HCT116 (cell line): Measurements from ENCODE around the gene WNT1. TPM values are rescaled to one million over a fixed set of nuclear protein-coding genes. Genes with fewer than 3 reads are reported as not detected.

Experiments
- ATAC-seq: fragments of 200-7000 bp; cut with Tn5 transposase; 2 replicates; pipeline ENCODE4 v1.9.1; 2020; ENCODE audit warnings: mild to moderate bottlenecking, moderate library complexity
- BruUV-seq: library from RNA; stranded (reverse); fragments of 400-500 nt; replicated peaks from 2 replicates; lab custom pipeline; 2021; lab: Mats Ljungman, UMichigan
- CTCF ChIA-PET: fragments of 300-600 bp; sonication (Branson Sonifier 250); formaldehyde crosslinking; loops from one replicate; lab custom pipeline; 2021; ENCODE audit warnings: antibody characterized with exemption; lab: Charles Lee
- POLR2A ChIA-PET: fragments of 300-600, 350-600 bp; sonication (Branson Sonifier 250); formaldehyde crosslinking; loops from one replicate; lab custom pipeline; 2021; ENCODE audit warnings: antibody characterized with exemption; lab: Charles Lee
- RAD21 ChIA-PET, 2 experiments: fragments of 300-600 bp; sonication (Branson Sonifier 250); formaldehyde crosslinking; loops; one replicate each; lab custom pipeline; 2023; ENCODE audit warnings: low total read pairs in 2 of 2; ENCODE audit not compliant: uncharacterized antibody in 2 of 2, unreplicated experiment in 2 of 2, low non-redundant PET in 1 of 2; lab: Charles Lee
- DNase-seq: peaks from one replicate; pipeline ENCODE4 v3.0.0-alpha.2; 2010; ENCODE audit warnings: low read depth, low spot score
- H2AFZ ChIP-seq: fragments of 200-600 bp; shearing (Covaris generic), sonication (generic); 2 replicates; pipeline ENCODE4 v1.6.1; 2017; ENCODE audit warnings: low read depth, mixed run types, mixed read lengths, antibody characterized with exemption, low read length; ENCODE audit not compliant: poor library complexity, severe bottlenecking
- H3K27ac ChIP-seq: 2 replicates; pipeline ENCODE4 v1.5.1; 2012; ENCODE audit warnings: low read depth, low read length
- H3K27me3 ChIP-seq: fragments of 200-600 bp; sonication (generic); 2 replicates; pipeline ENCODE4 v1.6.1; 2016; ENCODE audit warnings: mixed run types, low read length, mixed read lengths; ENCODE audit not compliant: insufficient read depth
- H3K36me3 ChIP-seq, 2 experiments: fragments of 200-500 bp in 1 of 2; fragments of 200-600 bp in 1 of 2; sonication (Bioruptor generic) in 1 of 2; sonication (generic) in 1 of 2; 2 replicates each; pipeline versions ENCODE4 v1.5.1 to v1.6.1; 2014 to 2016; ENCODE audit warnings: low read length in 2 of 2, inconsistent platforms in 1 of 2, mixed read lengths in 1 of 2, mixed run types in 1 of 2; ENCODE audit not compliant: insufficient read depth in 2 of 2, control insufficient read depth in 1 of 2
- H3K4me1 ChIP-seq, 2 experiments: fragments of 200-600 bp in 1 of 2; sonication (generic) in 1 of 2; 2 replicates each; pipeline versions ENCODE4 v1.5.1 to v1.6.1; 2012 to 2017; ENCODE audit warnings: low read length in 2 of 2, inconsistent platforms in 1 of 2, mild to moderate bottlenecking in 1 of 2, mixed read lengths in 1 of 2, mixed run types in 1 of 2, moderate library complexity in 1 of 2; ENCODE audit not compliant: insufficient read depth in 2 of 2, control insufficient read depth in 1 of 2
- H3K4me2 ChIP-seq: fragments of 200-600 bp; sonication (generic); 2 replicates; pipeline ENCODE4 v1.6.1; 2017; ENCODE audit warnings: mixed run types, low read length, mixed read lengths
- H3K4me3 ChIP-seq, 2 experiments: fragments of 200-600 bp in 1 of 2; sonication (generic) in 1 of 2; replicated peaks in 1 of 2; 2 replicates each; pipeline ENCODE4 v1.5.1; 2011 to 2016; ENCODE audit warnings: low read length in 2 of 2, control low read depth in 1 of 2, low read depth in 1 of 2, mild to moderate bottlenecking in 1 of 2, mixed read lengths in 1 of 2, mixed run types in 1 of 2
- H3K79me2 ChIP-seq: fragments of 200-600 bp; sonication (generic); 2 replicates; pipeline ENCODE4 v1.6.1; 2017; ENCODE audit warnings: mild to moderate bottlenecking, mixed run types, low read length, moderate library complexity, mixed read lengths; ENCODE audit not compliant: insufficient read depth
- H3K9ac ChIP-seq: fragments of 200-600 bp; sonication (generic); 2 replicates; pipeline ENCODE4 v1.6.1; 2016; ENCODE audit warnings: low read length, mixed read lengths
- H3K9me2 ChIP-seq: fragments of 200-600 bp; sonication (generic), shearing (Covaris generic); 2 replicates; pipeline ENCODE4 v1.6.1; 2017; ENCODE audit warnings: mixed run types, mild to moderate bottlenecking, moderate library complexity; ENCODE audit not compliant: insufficient read depth
- H3K9me3 ChIP-seq, 2 experiments: fragments of 200-500 bp in 1 of 2; fragments of 200-600 bp in 1 of 2; sonication (Bioruptor generic) in 1 of 2; sonication (generic) in 1 of 2; 2 replicates each; pipeline ENCODE4 v1.6.1; 2014 to 2017; ENCODE audit warnings: low read length in 2 of 2, mixed read lengths in 2 of 2, inconsistent platforms in 1 of 2, low read depth in 1 of 2, mild to moderate bottlenecking in 1 of 2, mixed run types in 1 of 2, moderate library complexity in 1 of 2; ENCODE audit not compliant: control insufficient read depth in 1 of 2, insufficient read depth in 1 of 2
- H4K20me1 ChIP-seq: fragments of 200-600 bp; sonication (generic), shearing (Covaris generic); 2 replicates; pipeline ENCODE4 v1.6.1; 2017; ENCODE audit warnings: mixed run types, mild to moderate bottlenecking, moderate library complexity; ENCODE audit not compliant: insufficient read depth
- CBX3 ChIP-seq: IDR thresholded peaks from 2 replicates; pipeline ENCODE4 v1.6.1; 2012; ENCODE audit warnings: low read depth
- FOSL1 ChIP-seq: IDR thresholded peaks from 2 replicates; pipeline ENCODE4 v1.6.1; 2012; ENCODE audit warnings: low read depth
- JUND ChIP-seq: IDR thresholded peaks from 2 replicates; pipeline ENCODE4 v1.6.1; 2012
- POLR2A ChIP-seq: IDR thresholded peaks from 2 replicates; pipeline ENCODE4 v1.7.0; 2011; ENCODE audit warnings: borderline replicate concordance; ENCODE audit not compliant: insufficient read depth, insufficient read length; ENCODE audit errors: extremely low read depth
- REST ChIP-seq: IDR thresholded peaks from 2 replicates; pipeline ENCODE4 v1.6.1; 2012; ENCODE audit warnings: low read depth
- SIN3A ChIP-seq: IDR thresholded peaks from 2 replicates; pipeline ENCODE4 v1.6.1; 2012; ENCODE audit warnings: low read depth
- SP1 ChIP-seq: IDR thresholded peaks from 2 replicates; pipeline ENCODE4 v1.6.1; 2012; ENCODE audit warnings: low read depth
- intact Hi-C: fragments of 100-400 bp; cut with micrococcal nuclease; formaldehyde crosslinking; loops from 2 replicates; pipeline ENCODE4 v1.10.0; 2022
- total RNA-seq: library from RNA; stranded (reverse); gene quantifications from one replicate; pipeline ENCODE4 v1.2.1, GENCODE V29; 2021; ENCODE audit not compliant: unreplicated experiment
- TF ChIP-seq, protein P1 (sequence below): IDR thresholded peaks from 2 replicates; pipeline ENCODE4 v1.6.1; 2012
- TF ChIP-seq, protein P2 (sequence below): IDR thresholded peaks from 2 replicates; pipeline ENCODE4 v1.6.1; 2011; ENCODE audit warnings: mild to moderate bottlenecking, low read length, moderate library complexity; ENCODE audit not compliant: insufficient replicate concordance; ENCODE audit errors: extremely low read depth

WNT1 gene
- total RNA-seq, 1 experiment from 2014 or later: not detected

- ChIA-PET POLR2A (no interaction called here), CTCF (interaction anchor here (1.0 to 1.4 kb wide), 2 partner anchors 11 to 41 kb away, joined by 3 read pairs; no protein-coding TSS in a partner anchor), RAD21 (no interaction called here)
- TF ChIP-seq SIN3A (no peak), REST (no peak)
- TF ChIP-seq, protein P1, sequence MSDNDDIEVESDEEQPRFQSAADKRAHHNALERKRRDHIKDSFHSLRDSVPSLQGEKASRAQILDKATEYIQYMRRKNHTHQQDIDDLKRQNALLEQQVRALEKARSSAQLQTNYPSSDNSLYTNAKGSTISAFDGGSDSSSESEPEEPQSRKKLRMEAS: no peak
- Histone ChIP-seq H3K4me2 (no peak overlapping the region), H3K9ac (no peak overlapping the region), H3K36me3 (peaks cover under 1 to 2% of the 10 kb centered on the region in 2 experiments; a peak in 3 of 4 replicates), H3K4me3 (no peak overlapping the region), H3K27ac (no peak overlapping the region), H3K27me3 (no peaks in the 10 kb centered on the region), H3K9me3 (no peaks in the 10 kb centered on the region), H3K79me2 (peaks cover 84% of the 10 kb centered on the region), H3K4me1 (no peaks in the 10 kb centered on the region), H3K9me2 (no peaks in the 10 kb centered on the region), H2AFZ (no peak overlapping the region), H4K20me1 (peaks cover under 1% of the 10 kb centered on the region; the same call in 1 of the 2 replicates)
- no peak for DNase-seq
- intact Hi-C loops: no loop called here
- BruUV-seq: no TSS peak
- no peak for ATAC-seq
Measured at GRCh38 chr12:48946943-48947342, 31.2 kb upstream of the WNT1 start.

DNA sequence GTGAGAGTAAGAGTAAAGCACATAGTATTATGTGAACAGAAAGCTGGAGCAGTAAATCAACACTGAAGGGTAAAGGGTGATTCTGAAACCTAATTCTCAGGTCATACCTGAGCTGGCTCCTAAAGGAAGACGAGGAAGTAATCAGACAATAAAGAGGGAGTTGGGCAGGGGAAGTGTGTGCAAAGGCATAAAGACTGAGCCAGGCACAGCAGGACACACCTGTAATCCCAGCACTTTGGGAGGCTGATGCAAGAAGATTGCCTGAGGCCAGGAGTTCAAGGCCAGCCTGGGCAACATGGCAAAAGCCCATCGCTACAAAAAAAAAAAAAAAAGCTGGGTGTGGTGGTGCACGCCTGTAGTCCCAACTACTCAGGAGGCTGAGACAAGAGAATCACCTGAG lies 30.4 kb upstream of the WNT1 start:
- H2AFZ ChIP-seq: no peak overlapping the region
- no peak for TF ChIP-seq FOSL1
- TF ChIP-seq SP1: no peak
- TF ChIP-seq CBX3: no peak
- TF ChIP-seq POLR2A: no peak
- TF ChIP-seq JUND: no peak
- TF ChIP-seq, protein P1: no peak
- TF ChIP-seq, protein P2, sequence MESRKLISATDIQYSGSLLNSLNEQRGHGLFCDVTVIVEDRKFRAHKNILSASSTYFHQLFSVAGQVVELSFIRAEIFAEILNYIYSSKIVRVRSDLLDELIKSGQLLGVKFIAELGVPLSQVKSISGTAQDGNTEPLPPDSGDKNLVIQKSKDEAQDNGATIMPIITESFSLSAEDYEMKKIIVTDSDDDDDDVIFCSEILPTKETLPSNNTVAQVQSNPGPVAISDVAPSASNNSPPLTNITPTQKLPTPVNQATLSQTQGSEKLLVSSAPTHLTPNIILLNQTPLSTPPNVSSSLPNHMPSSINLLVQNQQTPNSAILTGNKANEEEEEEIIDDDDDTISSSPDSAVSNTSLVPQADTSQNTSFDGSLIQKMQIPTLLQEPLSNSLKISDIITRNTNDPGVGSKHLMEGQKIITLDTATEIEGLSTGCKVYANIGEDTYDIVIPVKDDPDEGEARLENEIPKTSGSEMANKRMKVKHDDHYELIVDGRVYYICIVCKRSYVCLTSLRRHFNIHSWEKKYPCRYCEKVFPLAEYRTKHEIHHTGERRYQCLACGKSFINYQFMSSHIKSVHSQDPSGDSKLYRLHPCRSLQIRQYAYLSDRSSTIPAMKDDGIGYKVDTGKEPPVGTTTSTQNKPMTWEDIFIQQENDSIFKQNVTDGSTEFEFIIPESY: no peak
- H3K27me3 ChIP-seq: no peaks in the 10 kb centered on the region
- no TSS peak for BruUV-seq
- CTCF ChIA-PET: interaction anchor here (1.0 to 1.4 kb wide), 2 partner anchors 12 to 40 kb away, joined by 3 read pairs; no protein-coding TSS in a partner anchor
- DNase-seq: no peak
- H3K36me3 ChIP-seq: peaks cover 7 to 8% of the 10 kb centered on the region in 2 experiments; a peak in 3 of 4 replicates
- no peak overlapping the region for H3K27ac ChIP-seq
- POLR2A ChIA-PET: interaction anchor here (1.0 kb wide), 1 partner anchor 10 kb away, joined by 4 read pairs; the partner anchor contains the start of gene ARF3
- intact Hi-C loops: no loop called here
- no peak overlapping the region for H3K4me2 ChIP-seq
- H3K4me3 ChIP-seq: no peak overlapping the region
- H3K9me3 ChIP-seq: no peaks in the 10 kb centered on the region
- no peaks in the 10 kb centered on the region for H3K4me1 ChIP-seq
- RAD21 ChIA-PET: no interaction called here
- H3K79me2 ChIP-seq: peaks cover 85% of the 10 kb centered on the region
- H3K9me2 ChIP-seq: no peaks in the 10 kb centered on the region
- peaks cover 7% of the 10 kb centered on the region; the same call in 1 of the 2 replicates for H4K20me1 ChIP-seq
- no peak overlapping the region for H3K9ac ChIP-seq
- no peak for ATAC-seq
